Activated CD4-positive, alpha-beta memory T cell treated with anti-CD3 and anti-CD28 coated beads, Interleukin-2, amount 10 ng/mL, durations not matched to agents 7 days and 5 days (primary cell): ENCODE results near the gene VANGL1. TPM values are rescaled to one million over a fixed set of nuclear protein-coding genes. Genes with fewer than 3 reads are reported as not detected.

Experiments used
- CTCF ChIA-PET: fragments of 350-600 bp; sonication (Branson Sonifier 250); formaldehyde crosslinking; loops from one replicate; lab custom pipeline; 2021; ENCODE audit warnings: antibody characterized with exemption, inconsistent platforms; lab: Charles Lee
- POLR2A ChIA-PET: fragments of 350-600 bp; sonication (Branson Sonifier 250); formaldehyde crosslinking; loops from one replicate; lab custom pipeline; 2021; ENCODE audit warnings: antibody characterized with exemption; lab: Charles Lee
- DNase-seq: peaks from one replicate; pipeline ENCODE4 v3.0.0-alpha.2; 2020
- H3K27ac Mint-ChIP-seq: one replicate; pipeline ENCODE4 v1.8.0; 2021; ENCODE audit warnings: mild to moderate bottlenecking, mixed read lengths
- H3K27me3 Mint-ChIP-seq: one replicate; pipeline ENCODE4 v1.8.0; 2021; ENCODE audit warnings: mixed read lengths
- H3K36me3 Mint-ChIP-seq: one replicate; pipeline ENCODE4 v1.8.0; 2021; ENCODE audit warnings: low read depth, mixed read lengths
- H3K4me1 Mint-ChIP-seq: one replicate; pipeline ENCODE4 v1.8.0; 2021; ENCODE audit warnings: mixed read lengths
- H3K4me3 Mint-ChIP-seq: one replicate; pipeline ENCODE4 v1.8.0; 2021; ENCODE audit warnings: mild to moderate bottlenecking, mixed read lengths
- H3K9me3 Mint-ChIP-seq: one replicate; pipeline ENCODE4 v1.8.0; 2021; ENCODE audit warnings: mixed read lengths
- total RNA-seq, 2 experiments: library from RNA; stranded (reverse); gene quantifications; one replicate each; pipeline ENCODE4 v1.2.3, GENCODE V29; 2021

Gene VANGL1
- total RNA-seq, 2 experiments from 2014 or later: 17.5 to 17.7 TPM

DNA sequence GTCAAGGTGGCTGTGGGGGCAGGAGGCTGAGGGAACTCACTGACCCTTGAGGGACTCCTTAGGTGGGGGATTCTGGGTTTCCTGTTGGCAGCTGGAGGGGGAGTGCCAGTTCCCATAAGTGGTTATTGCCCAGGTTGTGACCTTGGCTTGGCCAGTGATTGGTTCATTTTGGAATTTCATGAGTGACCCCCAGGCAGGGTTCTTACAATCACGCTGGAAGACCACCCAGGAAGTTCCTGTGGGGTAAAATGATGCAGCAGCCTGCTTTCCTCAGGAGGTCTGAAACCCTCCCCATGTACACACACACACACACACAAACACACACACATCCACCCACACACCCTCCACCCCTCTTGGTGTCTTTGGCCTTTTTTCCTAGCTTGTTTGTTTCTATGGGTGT lies 16.9 kb downstream of the VANGL1 start:
- ChIA-PET CTCF (no interaction called here), POLR2A (no interaction called here)
- Mint-ChIP-seq H3K27me3 (no peaks in the 10 kb centered on the region), H3K9me3 (no peaks in the 10 kb centered on the region), H3K27ac (no peak overlapping the region), H3K4me1 (peaks cover 27% of the 10 kb centered on the region), H3K4me3 (no peak overlapping the region), H3K36me3 (peaks cover 58% of the 10 kb centered on the region)
- no peak for DNase-seq

DNA sequence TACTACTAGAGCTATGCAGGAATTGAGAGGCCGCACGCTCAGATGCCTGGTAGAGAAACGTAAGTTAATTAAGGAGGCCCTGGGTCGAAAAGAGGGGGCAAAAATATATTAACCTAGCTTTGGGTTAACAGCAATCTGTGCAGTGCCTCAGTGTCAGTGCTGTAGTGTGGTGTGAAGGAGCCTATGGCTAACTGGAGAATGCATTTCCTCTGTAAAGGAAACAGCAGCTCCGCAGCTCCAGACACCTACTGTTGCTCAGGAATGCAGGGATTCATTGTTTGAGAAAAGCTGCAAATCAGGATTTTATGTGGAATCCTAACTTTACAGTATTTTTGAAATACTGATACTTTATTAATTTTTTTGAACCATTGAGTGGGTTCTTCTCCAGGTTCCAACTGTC lies 18.4 kb downstream of the VANGL1 start:
- Mint-ChIP-seq H3K36me3 (peaks cover 58% of the 10 kb centered on the region), H3K9me3 (no peaks in the 10 kb centered on the region), H3K27ac (no peak overlapping the region), H3K27me3 (no peaks in the 10 kb centered on the region), H3K4me1 (peaks cover 17% of the 10 kb centered on the region), H3K4me3 (no peak overlapping the region)
- ChIA-PET CTCF (interaction anchor here (1.0 kb wide), 1 partner anchor 47 kb away, joined by 3 read pairs; no protein-coding TSS in a partner anchor), POLR2A (no interaction called here)
- no peak for DNase-seq

- H3K27me3 Mint-ChIP-seq: no peaks in the 10 kb centered on the region
- H3K4me3 Mint-ChIP-seq: no peak overlapping the region
- ChIA-PET CTCF (interaction anchor here (1.0 kb wide), 1 partner anchor 46 kb away, joined by 3 read pairs; no protein-coding TSS in a partner anchor), POLR2A (no interaction called here)
- peaks cover 9% of the 10 kb centered on the region for H3K4me1 Mint-ChIP-seq
- H3K36me3 Mint-ChIP-seq: peaks cover 66% of the 10 kb centered on the region
- no peaks in the 10 kb centered on the region for H3K9me3 Mint-ChIP-seq
- no peak for DNase-seq
- no peak overlapping the region for H3K27ac Mint-ChIP-seq
These were observed 19.4 kb downstream of the VANGL1 start for GRCh38 chr1:115661157-115661556.

DNA sequence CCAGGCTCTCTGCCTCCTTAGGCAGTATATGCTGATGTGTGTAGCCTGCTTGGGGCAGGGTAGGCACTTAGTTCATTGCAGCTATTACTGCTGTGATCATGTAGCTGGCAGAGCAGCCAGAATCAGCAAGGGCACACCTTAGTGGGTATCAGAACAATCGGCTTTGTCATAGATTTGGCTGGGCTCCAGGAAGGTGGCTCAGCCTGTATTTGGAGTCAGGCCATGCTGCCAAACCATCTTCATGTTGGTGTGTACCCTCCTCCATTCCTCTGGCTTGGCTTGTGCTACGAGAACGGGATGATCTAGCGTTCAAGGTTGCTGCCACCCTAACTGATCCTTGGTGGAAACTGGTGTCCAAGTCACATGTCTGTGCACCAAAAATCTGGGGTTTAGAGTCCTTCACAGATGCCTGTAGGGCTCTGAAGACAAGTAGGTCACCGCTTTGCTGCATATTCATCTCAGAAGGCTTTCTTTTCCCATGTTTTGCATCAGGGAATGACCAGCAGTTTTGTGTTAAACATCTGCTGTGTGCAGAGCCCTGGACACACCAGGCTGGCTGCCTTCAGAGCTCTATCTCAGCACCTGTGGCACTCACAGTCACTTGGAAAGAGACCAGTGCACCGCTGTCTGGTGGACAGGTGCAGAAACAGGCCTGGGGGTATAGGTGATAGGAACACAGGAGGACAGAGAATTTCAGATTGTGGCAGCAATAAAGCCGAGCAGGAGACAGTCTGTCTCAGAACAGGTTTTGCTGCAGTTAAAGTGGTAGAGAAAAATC lies 23.7 kb downstream of the VANGL1 start:
- Mint-ChIP-seq H3K36me3 (peaks cover 70% of the 10 kb centered on the region), H3K4me1 (peaks cover 10% of the 10 kb centered on the region)
- CTCF ChIA-PET: no interaction called here

DNA sequence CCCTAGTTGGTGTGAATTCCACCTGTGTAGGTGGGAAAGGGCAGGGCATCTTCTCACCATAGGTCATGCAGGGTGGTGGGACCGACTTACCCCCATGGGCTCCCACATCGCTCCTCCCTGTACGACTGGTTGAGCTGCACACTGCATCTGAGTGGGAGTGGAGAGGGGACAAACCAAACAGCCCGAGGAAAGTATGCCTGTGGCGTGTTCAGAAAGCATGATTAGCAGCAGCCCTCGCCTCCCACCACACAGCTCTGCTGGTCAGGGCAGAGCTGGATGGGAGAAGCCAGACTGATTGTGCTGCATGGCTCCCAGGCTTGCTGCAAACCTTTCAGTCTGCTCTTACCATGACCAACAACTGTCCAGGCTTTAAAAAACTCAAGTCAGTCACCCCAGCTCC lies 24.4 kb downstream of the VANGL1 start:
- Mint-ChIP-seq H3K9me3 (no peaks in the 10 kb centered on the region), H3K4me3 (no peak overlapping the region), H3K27ac (no peak overlapping the region), H3K27me3 (no peaks in the 10 kb centered on the region), H3K4me1 (peaks cover 10% of the 10 kb centered on the region), H3K36me3 (peaks cover 65% of the 10 kb centered on the region)
- ChIA-PET POLR2A (no interaction called here), CTCF (no interaction called here)
- no peak for DNase-seq

More for the DNA sequence above, 23.7 kb downstream of the VANGL1 start:
- Mint-ChIP-seq H3K27ac (no peak overlapping the region), H3K4me3 (no peak overlapping the region), H3K27me3 (no peaks in the 10 kb centered on the region), H3K9me3 (no peaks in the 10 kb centered on the region)
- POLR2A ChIA-PET: no interaction called here
- DNase-seq: no peak

DNA sequence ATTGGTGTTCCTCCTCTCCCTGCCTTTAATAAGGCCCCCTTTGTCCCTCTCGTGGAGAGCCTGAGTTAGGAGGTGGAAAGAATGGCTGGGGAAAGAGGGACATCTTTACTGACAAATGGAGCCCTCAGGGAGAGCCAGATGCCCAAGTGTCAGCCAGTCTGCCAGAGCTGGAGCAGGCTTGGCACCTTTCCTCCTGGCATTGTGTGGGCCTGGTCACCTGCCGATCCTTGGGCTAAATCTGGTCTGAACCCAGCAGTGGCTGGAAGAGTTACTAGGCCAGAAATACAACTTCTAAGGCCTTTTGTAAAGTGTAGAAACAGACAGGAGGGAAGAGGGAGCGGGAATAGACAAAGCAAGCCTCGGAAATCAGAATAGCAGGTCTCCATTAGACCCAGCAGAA lies 24.9 kb downstream of the VANGL1 start:
- Mint-ChIP-seq H3K27me3 (no peaks in the 10 kb centered on the region), H3K4me1 (peaks cover 10% of the 10 kb centered on the region), H3K4me3 (no peak overlapping the region), H3K36me3 (peaks cover 65% of the 10 kb centered on the region), H3K27ac (no peak overlapping the region), H3K9me3 (no peaks in the 10 kb centered on the region)
- CTCF ChIA-PET: no interaction called here
- POLR2A ChIA-PET: no interaction called here
- DNase-seq: no peak

- Mint-ChIP-seq H3K27ac (no peak overlapping the region), H3K27me3 (no peaks in the 10 kb centered on the region), H3K4me3 (no peak overlapping the region), H3K36me3 (peaks cover 55% of the 10 kb centered on the region), H3K4me1 (peaks cover 10% of the 10 kb centered on the region), H3K9me3 (no peaks in the 10 kb centered on the region)
- ChIA-PET POLR2A (interaction anchor here (2.0 kb wide), 1 partner anchor 27 kb away, joined by 6 read pairs; the partner anchor contains the start of gene VANGL1), CTCF (interaction anchor here (1.3 kb wide), 1 partner anchor 38 kb away, joined by 5 read pairs; no protein-coding TSS in a partner anchor)
- DNase-seq: no peak
These were observed 26.8 kb downstream of the VANGL1 start for GRCh38 chr1:115668579-115668978.

- ChIA-PET POLR2A (interaction anchor here (2.0 kb wide), 1 partner anchor 28 kb away, joined by 6 read pairs; the partner anchor contains the start of gene VANGL1), CTCF (interaction anchor here (1.3 kb wide), 1 partner anchor 38 kb away, joined by 5 read pairs; no protein-coding TSS in a partner anchor)
- Mint-ChIP-seq H3K4me3 (no peak overlapping the region), H3K9me3 (no peaks in the 10 kb centered on the region), H3K4me1 (peaks cover 10% of the 10 kb centered on the region), H3K36me3 (peaks cover 50% of the 10 kb centered on the region), H3K27ac (no peak overlapping the region), H3K27me3 (no peaks in the 10 kb centered on the region)
- DNase-seq: no peak
These were observed 27.4 kb downstream of the VANGL1 start for GRCh38 chr1:115669002-115669673.

- H3K27ac Mint-ChIP-seq: no peak overlapping the region
- H3K36me3 Mint-ChIP-seq: peaks cover 45% of the 10 kb centered on the region
- peaks cover 10% of the 10 kb centered on the region for H3K4me1 Mint-ChIP-seq
- no peaks in the 10 kb centered on the region for H3K9me3 Mint-ChIP-seq
- no peak overlapping the region for H3K4me3 Mint-ChIP-seq
- POLR2A ChIA-PET: interaction anchor here (2.0 kb wide), 1 partner anchor 28 kb away, joined by 6 read pairs; the partner anchor contains the start of gene VANGL1
- CTCF ChIA-PET: interaction anchor here (1.3 kb wide), 1 partner anchor 37 kb away, joined by 5 read pairs; no protein-coding TSS in a partner anchor
- no peak for DNase-seq
- no peaks in the 10 kb centered on the region for H3K27me3 Mint-ChIP-seq
These were observed 28.1 kb downstream of the VANGL1 start for GRCh38 chr1:115669886-115670285.

DNA sequence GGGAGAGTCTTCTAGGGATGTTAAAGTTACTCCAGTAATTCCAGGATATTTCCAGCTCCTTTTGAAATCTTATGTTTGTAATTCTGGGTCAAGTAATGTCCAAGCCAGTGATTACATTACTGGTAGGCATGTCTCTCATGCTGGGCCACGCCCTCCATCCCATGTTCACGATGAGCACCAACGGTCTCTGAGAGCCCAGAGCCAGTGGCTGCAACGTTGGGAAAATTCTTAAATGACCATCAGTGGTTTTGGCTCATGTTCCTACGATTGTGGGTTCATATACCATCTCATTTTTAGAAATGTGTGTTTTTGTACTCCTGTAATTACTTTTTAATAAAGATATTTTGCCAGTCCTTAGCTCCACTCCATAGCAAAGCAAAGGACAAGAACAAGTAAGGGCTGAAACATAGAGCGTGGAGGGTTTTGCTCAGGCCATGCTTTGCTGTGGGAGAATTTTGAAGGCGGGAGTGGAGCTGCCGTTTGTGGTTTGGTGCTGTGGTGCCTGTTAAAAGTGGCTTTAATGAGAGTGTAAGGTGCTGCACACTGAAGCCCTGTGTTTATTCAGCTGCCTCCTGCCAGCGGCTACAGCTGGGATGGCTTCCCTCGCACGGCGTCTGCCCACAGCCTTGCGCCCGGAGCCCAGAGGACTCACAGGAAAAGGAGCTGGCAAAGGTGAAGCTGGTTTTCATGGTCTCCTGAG lies 28.9 kb downstream of the VANGL1 start:
- no peaks in the 10 kb centered on the region for H3K27me3 Mint-ChIP-seq
- H3K36me3 Mint-ChIP-seq: peaks cover 38% of the 10 kb centered on the region
- no peak for DNase-seq
- H3K27ac Mint-ChIP-seq: no peak overlapping the region
- H3K4me1 Mint-ChIP-seq: peaks cover 10% of the 10 kb centered on the region
- CTCF ChIA-PET: no interaction called here
- POLR2A ChIA-PET: no interaction called here
- no peak overlapping the region for H3K4me3 Mint-ChIP-seq
- H3K9me3 Mint-ChIP-seq: no peaks in the 10 kb centered on the region

- ChIA-PET CTCF (no interaction called here), POLR2A (no interaction called here)
- Mint-ChIP-seq H3K27me3 (no peaks in the 10 kb centered on the region), H3K9me3 (no peaks in the 10 kb centered on the region), H3K4me1 (peaks cover 10% of the 10 kb centered on the region), H3K4me3 (no peak overlapping the region), H3K27ac (no peak overlapping the region), H3K36me3 (peaks cover 31% of the 10 kb centered on the region)
- no peak for DNase-seq
These were observed 29.6 kb downstream of the VANGL1 start for GRCh38 chr1:115671176-115671934.

- ChIA-PET CTCF (interaction anchor here (2.1 kb wide), 1 partner anchor 34 kb away, joined by 6 read pairs; no protein-coding TSS in a partner anchor), POLR2A (no interaction called here)
- H3K4me3 Mint-ChIP-seq: no peak overlapping the region
These were observed 30.6 kb downstream of the VANGL1 start for GRCh38 chr1:115672224-115673009.

More at GRCh38 chr1:115672224-115673009, 30.6 kb downstream of the VANGL1 start:
- Mint-ChIP-seq H3K36me3 (peaks cover 23% of the 10 kb centered on the region), H3K27ac (no peak overlapping the region), H3K4me1 (peaks cover 12% of the 10 kb centered on the region), H3K9me3 (no peaks in the 10 kb centered on the region), H3K27me3 (no peaks in the 10 kb centered on the region)
- DNase-seq: no peak
